Measurements from ENCODE around the gene NCAPD2. TPM values are rescaled to one million over a fixed set of nuclear protein-coding genes. Genes with fewer than 3 reads are reported as not detected.
A peak's percentile ranks its signal among the peaks of the same experiment; 100 is the strongest.
"Not testable (repeated sequence)": the region's sequence is repeated elsewhere in the genome, so short reads cannot be mapped to it uniquely, and the experiment has no call there.

The NCAPD2 gene
- total RNA-seq, 4 donors from 2014 or later, result 13.9 to 26.1 (median 24.7) TPM

- Histone ChIP-seq H3K36me3 (peaks cover 0 to 37% (median 25%) of the 10 kb centered on the region in 4 donors), H3K4me3 (peak overlapping the region; percentile 85 to 94 (median 88)), H3K4me1 (peaks cover 63 to 91% (median 86%) of the 10 kb centered on the region in 4 donors), H3K9me3 (no peaks in the 10 kb centered on the region), H3K27ac (replicated peaks in 1 of 4) (peak overlapping the region; percentile 93 to 96 (median 94)), H3K27me3 (no peaks in the 10 kb centered on the region)
- intact Hi-C loops (cut with DNase I), result no loop called here
- no peak for DNase-seq (ENCODE audit: extremely low spot score)
- WGBS, result 21% methylated on average over 15 of the region's 15 CpGs
- TF ChIP-seq EP300 (IDR thresholded peaks at IDR 0.05) (no peak), POLR2AphosphoS5 (IDR thresholded peaks at IDR 0.05) (peak; percentile 77 to 82), CTCF (IDR thresholded peaks at IDR 0.05) (no peak)
These were observed 59.4 kb downstream of the NCAPD2 start for GRCh38 chr12:6553051-6553868.

- Histone ChIP-seq H3K27ac (replicated peaks in 1 of 4) (peak overlapping the region; percentile 93 to 96 (median 94)), H3K9me3 (no peaks in the 10 kb centered on the region), H3K36me3 (peaks cover 2 to 37% (median 24%) of the 10 kb centered on the region in 4 donors), H3K4me3 (peak overlapping the region; percentile 85 to 94 (median 88)), H3K4me1 (peaks cover 57 to 81% (median 75%) of the 10 kb centered on the region in 4 donors), H3K27me3 (no peaks in the 10 kb centered on the region)
- TF ChIP-seq CTCF (IDR thresholded peaks at IDR 0.05), result peak; percentile 48 to 58 (median 52)
- peak in 1 of 2 donors; percentile 37 for TF ChIP-seq POLR2AphosphoS5 (IDR thresholded peaks at IDR 0.05)
- TF ChIP-seq EP300 (IDR thresholded peaks at IDR 0.05), result no peak
- 9% methylated on average over 22 of the region's 22 CpGs for WGBS
- no peak for DNase-seq (ENCODE audit: extremely low spot score)
- intact Hi-C loops (cut with DNase I), result no loop called here
These were observed 60.5 kb downstream of the NCAPD2 start for GRCh38 chr12:6554168-6555017.

- H3K9me3 ChIP-seq, result no peaks in the 10 kb centered on the region
- peak overlapping the region; percentile 93 to 96 (median 94) for H3K27ac ChIP-seq (replicated peaks in 1 of 4)
- intact Hi-C loops (cut with DNase I), result no loop called here
- no peak for DNase-seq (ENCODE audit: extremely low spot score)
- H3K27me3 ChIP-seq, result no peaks in the 10 kb centered on the region
- TF ChIP-seq POLR2AphosphoS5 (IDR thresholded peaks at IDR 0.05) (peak in 1 of 2 donors; percentile 26), POLR2A (IDR thresholded peaks at IDR 0.05; ENCODE audit: low read depth) (no peak)
- peaks cover 51 to 73% (median 67%) of the 10 kb centered on the region in 4 donors for H3K4me1 ChIP-seq
- H3K4me3 ChIP-seq, result peak overlapping the region; percentile 85 to 94 (median 88)
- WGBS, result 1% methylated on average over 29 of the region's 61 CpGs
- peaks cover 9 to 37% (median 24%) of the 10 kb centered on the region in 4 donors for H3K36me3 ChIP-seq
These were observed 61.3 kb downstream of the NCAPD2 start for GRCh38 chr12:6555018-6555691.

GRCh38 chr12:6556496-6556817, 62.6 kb downstream of the NCAPD2 start:
- Histone ChIP-seq H3K36me3 (peaks cover 21 to 43% (median 37%) of the 10 kb centered on the region in 4 donors), H3K27ac (replicated peaks in 1 of 4) (peak overlapping the region; percentile 93 to 96 (median 94)), H3K4me1 (peaks cover 38 to 60% (median 54%) of the 10 kb centered on the region in 4 donors), H3K4me3 (peak overlapping the region; percentile 85 to 94 (median 88))
- 81% methylated on average over 7 of the region's 7 CpGs for WGBS
- DNase-seq (ENCODE audit: extremely low spot score); H3K9me3 ChIP-seq; intact Hi-C loops (cut with DNase I); H3K27me3 ChIP-seq: not testable (repeated sequence)

GRCh38 chr12:6556857-6557256, 63.0 kb downstream of the NCAPD2 start:
- DNase-seq (ENCODE audit: extremely low spot score), result no peak
- peaks cover 34 to 56% (median 50%) of the 10 kb centered on the region in 4 donors for H3K4me1 ChIP-seq
- H3K9me3 ChIP-seq, result no peaks in the 10 kb centered on the region
- H3K27ac ChIP-seq (replicated peaks in 1 of 4), result peak overlapping the region; percentile 93 to 96 (median 94)
- no peaks in the 10 kb centered on the region for H3K27me3 ChIP-seq
- intact Hi-C loops (cut with DNase I), result no loop called here
- WGBS, result 75% methylated on average over 3 of the region's 4 CpGs
- TF ChIP-seq EP300 (IDR thresholded peaks at IDR 0.05), result no peak
- no peak for TF ChIP-seq POLR2A (IDR thresholded peaks at IDR 0.05; ENCODE audit: low read depth)
- TF ChIP-seq CTCF (IDR thresholded peaks at IDR 0.05), result no peak
- no peak for TF ChIP-seq POLR2AphosphoS5 (IDR thresholded peaks at IDR 0.05)
- H3K36me3 ChIP-seq, result peaks cover 25 to 47% (median 41%) of the 10 kb centered on the region in 4 donors
- H3K4me3 ChIP-seq, result no peak overlapping the region
